ENCODE results near the gene UNC45B.

DNA sequence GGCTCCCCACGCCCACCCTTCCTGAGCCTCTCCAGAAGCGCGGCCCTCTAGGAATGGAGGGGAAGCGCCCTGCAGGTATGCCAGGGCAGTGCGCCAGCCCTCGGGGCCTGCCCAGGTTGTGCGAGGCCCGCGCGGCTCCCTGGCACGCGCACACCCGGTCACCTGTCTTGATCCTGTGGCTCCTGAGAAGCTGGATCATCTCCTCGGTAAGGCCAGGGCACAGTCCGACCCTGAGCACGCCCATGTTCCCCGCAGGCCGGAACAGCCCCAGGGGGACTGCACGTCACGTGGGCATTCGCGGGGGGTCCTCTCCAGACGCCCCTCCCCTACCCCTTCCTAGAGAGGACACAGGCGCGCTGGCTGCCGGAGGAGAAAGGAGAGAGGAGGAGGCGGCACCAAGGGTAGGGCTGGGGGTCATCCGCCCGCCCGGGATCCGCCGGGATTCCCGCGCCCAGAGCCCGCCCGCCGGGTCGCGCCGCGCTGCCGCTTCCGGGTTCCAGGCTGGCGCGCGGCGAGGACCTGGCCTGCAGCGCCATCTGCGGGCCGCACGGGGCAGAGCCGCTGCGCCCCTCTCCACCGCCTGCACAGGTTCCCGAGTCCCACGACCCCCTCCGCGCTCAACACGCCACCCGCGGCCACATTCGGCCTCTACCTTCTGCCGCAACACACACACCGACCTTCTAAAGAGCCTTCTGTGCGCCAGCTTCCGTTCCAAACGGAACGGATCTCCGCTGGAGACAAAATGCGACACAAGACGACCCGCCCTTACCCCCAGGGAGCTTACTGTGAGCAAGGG, 28.0 kb upstream of the UNC45B start, which contains the start of gene RAD51D:
- TF ChIP-seq, protein P1, sequence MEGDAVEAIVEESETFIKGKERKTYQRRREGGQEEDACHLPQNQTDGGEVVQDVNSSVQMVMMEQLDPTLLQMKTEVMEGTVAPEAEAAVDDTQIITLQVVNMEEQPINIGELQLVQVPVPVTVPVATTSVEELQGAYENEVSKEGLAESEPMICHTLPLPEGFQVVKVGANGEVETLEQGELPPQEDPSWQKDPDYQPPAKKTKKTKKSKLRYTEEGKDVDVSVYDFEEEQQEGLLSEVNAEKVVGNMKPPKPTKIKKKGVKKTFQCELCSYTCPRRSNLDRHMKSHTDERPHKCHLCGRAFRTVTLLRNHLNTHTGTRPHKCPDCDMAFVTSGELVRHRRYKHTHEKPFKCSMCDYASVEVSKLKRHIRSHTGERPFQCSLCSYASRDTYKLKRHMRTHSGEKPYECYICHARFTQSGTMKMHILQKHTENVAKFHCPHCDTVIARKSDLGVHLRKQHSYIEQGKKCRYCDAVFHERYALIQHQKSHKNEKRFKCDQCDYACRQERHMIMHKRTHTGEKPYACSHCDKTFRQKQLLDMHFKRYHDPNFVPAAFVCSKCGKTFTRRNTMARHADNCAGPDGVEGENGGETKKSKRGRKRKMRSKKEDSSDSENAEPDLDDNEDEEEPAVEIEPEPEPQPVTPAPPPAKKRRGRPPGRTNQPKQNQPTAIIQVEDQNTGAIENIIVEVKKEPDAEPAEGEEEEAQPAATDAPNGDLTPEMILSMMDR (IDR thresholded peaks at IDR 0.05; ENCODE audit: insufficient read depth, low read length, poor library complexity, severe bottlenecking) = peak; percentile 64
- TF ChIP-seq EZH2phosphoT487 (conservative IDR thresholded peaks at IDR 0.05; ENCODE audit: low read length) = no peak
